HEK293T (cell line): Measurements from ENCODE around the gene CCDC88C.

Source experiments
- BHLHE40 ChIP-seq: fragments of 450-650 bp; IDR thresholded peaks from 2 replicates; pipeline ENCODE4 v1.6.1; 2016; ENCODE audit warnings: mild to moderate bottlenecking, moderate library complexity, borderline replicate concordance
- FOXA1 ChIP-seq: fragments of 450-650 bp; IDR thresholded peaks from 2 replicates; pipeline ENCODE4 v1.6.1; 2016; ENCODE audit warnings: mild to moderate bottlenecking
- FOXM1 ChIP-seq: fragments of 450-650 bp; IDR thresholded peaks from 2 replicates; pipeline ENCODE4 v1.6.1; 2017; ENCODE audit warnings: mild to moderate bottlenecking, borderline replicate concordance
- L3MBTL2 ChIP-seq: fragments of 450-650 bp; conservative IDR thresholded peaks from 2 replicates; pipeline ENCODE4 v1.6.1; 2016; ENCODE audit warnings: mild to moderate bottlenecking
- LEF1 ChIP-seq: fragments of 450-650 bp; IDR thresholded peaks from 2 replicates; pipeline ENCODE4 v1.6.1; 2017; ENCODE audit warnings: mild to moderate bottlenecking, borderline replicate concordance
- NFRKB ChIP-seq: fragments of 450-650 bp; IDR thresholded peaks from 2 replicates; pipeline ENCODE4 v1.6.1; 2016; ENCODE audit warnings: mild to moderate bottlenecking, moderate library complexity
- PKNOX1 ChIP-seq: fragments of 450-650 bp; IDR thresholded peaks from 2 replicates; pipeline ENCODE4 v1.6.1; 2016
- SP1 ChIP-seq: fragments of 450-650 bp; IDR thresholded peaks from 2 replicates; pipeline ENCODE4 v1.6.1; 2017
- SUZ12 ChIP-seq: fragments of 450-650 bp; IDR thresholded peaks from 2 replicates; pipeline ENCODE4 v1.6.1; 2016; ENCODE audit warnings: mild to moderate bottlenecking
- TARDBP ChIP-seq: fragments of 450-650 bp; IDR thresholded peaks from 2 replicates; pipeline ENCODE4 v1.6.1; 2016

- TF ChIP-seq TARDBP: no peak
- no peak for TF ChIP-seq FOXA1
- no peak for TF ChIP-seq BHLHE40
- no peak for TF ChIP-seq LEF1
- TF ChIP-seq SUZ12: no peak
- TF ChIP-seq PKNOX1: no peak
- no peak for TF ChIP-seq SP1
- TF ChIP-seq L3MBTL2: no peak
- TF ChIP-seq NFRKB: no peak
- no peak for TF ChIP-seq FOXM1
Observed at GRCh38 chr14:91350483-91350812, 67.2 kb downstream of the CCDC88C start.
